ENCODE data around the gene SUPT7L.

GRCh38 chr2:27647737-27648136, 15.7 kb downstream of the SUPT7L start:
- TF ChIP-seq CTCF (optimal IDR thresholded peaks at IDR 0.05 in 1 of 3, IDR thresholded peaks at IDR 0.05 in 1 of 3, conservative IDR thresholded peaks at IDR 0.05 in 1 of 3; ENCODE audit: extremely low read depth in 1 of 3, insufficient read depth in 2 of 3, low read length in 3 of 3) (no peak), EZH2 (IDR thresholded peaks at IDR 0.05; ENCODE audit: low read length) (no peak)

All from keratinocyte (primary cell).